A549 (cell line): ENCODE data around the gene IGF2BP3.

Experiments used
- EP300 ChIP-seq, 2 experiments: fragments of >200 bp; sonication (Bioruptor Twin); formaldehyde crosslinking; IDR thresholded peaks; 2 replicates in 1 of 2; 3 replicates in 1 of 2; pipeline ENCODE4 v1.6.1; 2016 to 2017
- JUN ChIP-seq, 2 experiments: fragments of >200 bp; sonication (Bioruptor Twin); formaldehyde crosslinking; IDR thresholded peaks; 2 replicates in 1 of 2; 3 replicates in 1 of 2; pipeline ENCODE4 v1.6.1; 2016 to 2017
- PHF8 ChIP-seq: fragments of 200-600 bp; sonication (generic); IDR thresholded peaks from 2 replicates; pipeline ENCODE4 v1.6.1; 2016; ENCODE audit warnings: low read depth, mild to moderate bottlenecking, antibody characterized with exemption, moderate library complexity, borderline replicate concordance
- TF ChIP-seq, protein P1 (sequence below): IDR thresholded peaks from 2 replicates; pipeline ENCODE4 v1.6.1; 2012
- TF ChIP-seq, protein P2 (sequence below): fragments of >200 bp; sonication (Bioruptor Twin); formaldehyde crosslinking; IDR thresholded peaks from 3 replicates; pipeline ENCODE4 v1.5.1; 2016

DNA sequence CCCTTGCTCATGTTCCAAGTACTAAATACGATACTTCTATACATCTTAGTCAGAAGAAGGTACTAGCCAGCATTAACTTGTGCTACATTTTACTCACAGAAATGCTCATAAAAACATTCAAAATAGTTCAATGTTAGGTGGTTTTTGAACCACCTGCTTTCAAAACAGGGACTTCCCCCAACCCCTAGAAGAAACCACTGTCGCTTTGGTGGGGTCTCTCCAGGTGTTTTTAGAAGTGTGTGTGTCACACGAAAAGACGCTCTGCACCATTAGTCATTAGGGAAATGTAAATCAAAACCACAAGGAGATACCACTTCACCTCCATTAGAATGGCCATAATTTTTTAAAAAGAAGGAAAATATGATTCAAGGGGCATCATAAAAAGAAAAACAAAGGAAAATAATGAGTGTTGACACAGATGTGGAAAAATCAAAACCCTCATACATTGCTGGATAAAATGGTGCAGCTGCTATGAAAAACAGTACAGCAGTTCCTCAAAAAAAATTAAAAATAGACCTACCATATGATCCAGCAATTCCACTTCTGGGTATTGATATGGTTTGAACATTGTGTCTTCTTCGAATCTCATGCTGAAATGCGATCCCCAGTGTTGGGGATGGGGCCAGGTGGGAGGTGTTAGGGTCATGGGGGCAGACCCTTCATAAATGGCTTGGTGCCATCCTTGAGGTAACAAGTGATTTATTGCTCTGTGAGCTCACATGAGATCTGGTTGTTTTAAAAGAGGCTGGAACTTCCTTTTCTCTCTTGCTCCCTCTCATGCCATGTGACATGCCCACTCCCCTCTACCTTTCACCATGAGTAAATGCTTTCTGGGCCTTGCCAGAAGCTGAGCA, 96.9 kb downstream of the IGF2BP3 start:
- TF ChIP-seq JUN (IDR thresholded peaks at IDR 0.05) = no peak
- TF ChIP-seq, protein P1, sequence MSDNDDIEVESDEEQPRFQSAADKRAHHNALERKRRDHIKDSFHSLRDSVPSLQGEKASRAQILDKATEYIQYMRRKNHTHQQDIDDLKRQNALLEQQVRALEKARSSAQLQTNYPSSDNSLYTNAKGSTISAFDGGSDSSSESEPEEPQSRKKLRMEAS = no peak
- no peak for TF ChIP-seq PHF8
- TF ChIP-seq, protein P2, sequence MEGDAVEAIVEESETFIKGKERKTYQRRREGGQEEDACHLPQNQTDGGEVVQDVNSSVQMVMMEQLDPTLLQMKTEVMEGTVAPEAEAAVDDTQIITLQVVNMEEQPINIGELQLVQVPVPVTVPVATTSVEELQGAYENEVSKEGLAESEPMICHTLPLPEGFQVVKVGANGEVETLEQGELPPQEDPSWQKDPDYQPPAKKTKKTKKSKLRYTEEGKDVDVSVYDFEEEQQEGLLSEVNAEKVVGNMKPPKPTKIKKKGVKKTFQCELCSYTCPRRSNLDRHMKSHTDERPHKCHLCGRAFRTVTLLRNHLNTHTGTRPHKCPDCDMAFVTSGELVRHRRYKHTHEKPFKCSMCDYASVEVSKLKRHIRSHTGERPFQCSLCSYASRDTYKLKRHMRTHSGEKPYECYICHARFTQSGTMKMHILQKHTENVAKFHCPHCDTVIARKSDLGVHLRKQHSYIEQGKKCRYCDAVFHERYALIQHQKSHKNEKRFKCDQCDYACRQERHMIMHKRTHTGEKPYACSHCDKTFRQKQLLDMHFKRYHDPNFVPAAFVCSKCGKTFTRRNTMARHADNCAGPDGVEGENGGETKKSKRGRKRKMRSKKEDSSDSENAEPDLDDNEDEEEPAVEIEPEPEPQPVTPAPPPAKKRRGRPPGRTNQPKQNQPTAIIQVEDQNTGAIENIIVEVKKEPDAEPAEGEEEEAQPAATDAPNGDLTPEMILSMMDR = no peak
- no peak for TF ChIP-seq EP300 (IDR thresholded peaks at IDR 0.05)
